ENCODE results near the gene IL1RAPL1.
"Not testable (repeated sequence)": the region's sequence is repeated elsewhere in the genome, so short reads cannot be mapped to it uniquely, and the experiment has no call there.

The IL1RAPL1 gene

GRCh38 chrX:29295987-29296680 lies 708.9 kb downstream of the IL1RAPL1 start:
- peaks cover 5% of the 10 kb centered on the region; the same call in 1 of the 2 replicates for H3K9me3 ChIP-seq (ENCODE audit: control insufficient read depth, insufficient read depth, low read depth, low read length)
- no peaks in the 10 kb centered on the region for H3K36me3 ChIP-seq (ENCODE audit: control insufficient read depth, insufficient read depth, low read length)
- 0 out of 2 replicates have a peak overlapping the region, but pooled peaks have one; percentile 26 for H3K27ac ChIP-seq (ENCODE audit: low read depth, low read length)
- no peak overlapping the region for H3K9ac ChIP-seq (ENCODE audit: low read length)
- H3K4me1 ChIP-seq (ENCODE audit: control insufficient read depth, insufficient read depth, low read length) = peaks cover 19% of the 10 kb centered on the region
- H3K4me3 ChIP-seq (ENCODE audit: low read depth, low read length) = no peak overlapping the region
- no peaks in the 10 kb centered on the region; the same call in 1 of the 2 replicates for H3K27me3 ChIP-seq (ENCODE audit: control insufficient read depth, insufficient read depth, low read length)

- Histone ChIP-seq H3K27me3 (ENCODE audit: control insufficient read depth, insufficient read depth, low read length) (peaks cover 5% of the 10 kb centered on the region; the same call in 1 of the 2 replicates), H3K4me3 (ENCODE audit: low read depth, low read length) (no peak overlapping the region), H3K9ac (ENCODE audit: low read length) (no peak overlapping the region), H3K27ac (ENCODE audit: low read depth, low read length) (0 out of 2 replicates have a peak overlapping the region, but pooled peaks have one; percentile 26), H3K9me3 (ENCODE audit: control insufficient read depth, insufficient read depth, low read depth, low read length) (peaks cover 5% of the 10 kb centered on the region; the same call in 1 of the 2 replicates), H3K36me3 (ENCODE audit: control insufficient read depth, insufficient read depth, low read length) (no peaks in the 10 kb centered on the region), H3K4me1 (ENCODE audit: control insufficient read depth, insufficient read depth, low read length) (peaks cover 19% of the 10 kb centered on the region)
These were observed 710.0 kb downstream of the IL1RAPL1 start for GRCh38 chrX:29297171-29297800.

- H3K27ac ChIP-seq (ENCODE audit: low read depth, low read length) = no peak overlapping the region
- H3K9me3 ChIP-seq (ENCODE audit: control insufficient read depth, insufficient read depth, low read depth, low read length) = peaks cover 5% of the 10 kb centered on the region; the same call in 1 of the 2 replicates
- H3K36me3 ChIP-seq (ENCODE audit: control insufficient read depth, insufficient read depth, low read length) = no peaks in the 10 kb centered on the region
- no peak overlapping the region for H3K4me3 ChIP-seq (ENCODE audit: low read depth, low read length)
- H3K27me3 ChIP-seq (ENCODE audit: control insufficient read depth, insufficient read depth, low read length) = peaks cover 15% of the 10 kb centered on the region; the same call in 1 of the 2 replicates
- H3K4me1 ChIP-seq (ENCODE audit: control insufficient read depth, insufficient read depth, low read length) = peaks cover 19% of the 10 kb centered on the region
- H3K9ac ChIP-seq (ENCODE audit: low read length) = no peak overlapping the region
These were observed 712.4 kb downstream of the IL1RAPL1 start for GRCh38 chrX:29299684-29300083.

GRCh38 chrX:29308726-29309125 lies 721.5 kb downstream of the IL1RAPL1 start:
- Histone ChIP-seq H3K9me3 (ENCODE audit: control insufficient read depth, insufficient read depth, low read depth, low read length) (no peaks in the 10 kb centered on the region), H3K4me3 (ENCODE audit: low read depth, low read length) (peak overlapping the region; percentile 21; the same call in 1 of the 2 replicates), H3K9ac (ENCODE audit: low read length) (peak overlapping the region; percentile 28), H3K27ac (ENCODE audit: low read depth, low read length) (peak overlapping the region; percentile 83), H3K4me1 (ENCODE audit: control insufficient read depth, insufficient read depth, low read length) (peaks cover 27% of the 10 kb centered on the region), H3K36me3 (ENCODE audit: control insufficient read depth, insufficient read depth, low read length) (no peaks in the 10 kb centered on the region), H3K27me3 (ENCODE audit: control insufficient read depth, insufficient read depth, low read length) (peaks cover 9% of the 10 kb centered on the region; the same call in 1 of the 2 replicates)

GRCh38 chrX:29315931-29316330 lies 728.7 kb downstream of the IL1RAPL1 start:
- Histone ChIP-seq H3K9me3 (ENCODE audit: control insufficient read depth, insufficient read depth, low read depth, low read length) (no peaks in the 10 kb centered on the region), H3K9ac (ENCODE audit: low read length) (no peak overlapping the region), H3K4me3 (ENCODE audit: low read depth, low read length) (no peak overlapping the region), H3K4me1 (ENCODE audit: control insufficient read depth, insufficient read depth, low read length) (peaks cover 19% of the 10 kb centered on the region), H3K36me3 (ENCODE audit: control insufficient read depth, insufficient read depth, low read length) (no peaks in the 10 kb centered on the region), H3K27ac (ENCODE audit: low read depth, low read length) (no peak overlapping the region), H3K27me3 (ENCODE audit: control insufficient read depth, insufficient read depth, low read length) (no peaks in the 10 kb centered on the region; the same call in 1 of the 2 replicates)

- no peak overlapping the region for H3K9ac ChIP-seq (ENCODE audit: low read length)
- H3K9me3 ChIP-seq (ENCODE audit: control insufficient read depth, insufficient read depth, low read depth, low read length) = no peaks in the 10 kb centered on the region
- no peaks in the 10 kb centered on the region; the same call in 1 of the 2 replicates for H3K27me3 ChIP-seq (ENCODE audit: control insufficient read depth, insufficient read depth, low read length)
- no peak overlapping the region for H3K27ac ChIP-seq (ENCODE audit: low read depth, low read length)
- no peaks in the 10 kb centered on the region for H3K36me3 ChIP-seq (ENCODE audit: control insufficient read depth, insufficient read depth, low read length)
- H3K4me1 ChIP-seq (ENCODE audit: control insufficient read depth, insufficient read depth, low read length) = peaks cover 19% of the 10 kb centered on the region
- H3K4me3 ChIP-seq (ENCODE audit: low read depth, low read length) = no peak overlapping the region
These were observed 730.8 kb downstream of the IL1RAPL1 start for GRCh38 chrX:29318012-29318411.

GRCh38 chrX:29332429-29332828 lies 745.2 kb downstream of the IL1RAPL1 start:
- not testable (repeated sequence) for H3K9me3 ChIP-seq (ENCODE audit: control insufficient read depth, insufficient read depth, low read depth, low read length); H3K9ac ChIP-seq (ENCODE audit: low read length); H3K4me1 ChIP-seq (ENCODE audit: control insufficient read depth, insufficient read depth, low read length); H3K36me3 ChIP-seq (ENCODE audit: control insufficient read depth, insufficient read depth, low read length); H3K4me3 ChIP-seq (ENCODE audit: low read depth, low read length); H3K27me3 ChIP-seq (ENCODE audit: control insufficient read depth, insufficient read depth, low read length); H3K27ac ChIP-seq (ENCODE audit: low read depth, low read length)

GRCh38 chrX:29333091-29333490 lies 745.8 kb downstream of the IL1RAPL1 start:
- H3K4me3 ChIP-seq (ENCODE audit: low read depth, low read length); H3K4me1 ChIP-seq (ENCODE audit: control insufficient read depth, insufficient read depth, low read length); H3K36me3 ChIP-seq (ENCODE audit: control insufficient read depth, insufficient read depth, low read length); H3K27ac ChIP-seq (ENCODE audit: low read depth, low read length); H3K9me3 ChIP-seq (ENCODE audit: control insufficient read depth, insufficient read depth, low read depth, low read length); H3K9ac ChIP-seq (ENCODE audit: low read length); H3K27me3 ChIP-seq (ENCODE audit: control insufficient read depth, insufficient read depth, low read length): not testable (repeated sequence)

- H3K27me3 ChIP-seq (ENCODE audit: control insufficient read depth, insufficient read depth, low read length) = peaks cover 3% of the 10 kb centered on the region; the same call in 1 of the 2 replicates
- H3K9ac ChIP-seq (ENCODE audit: low read length) = no peak overlapping the region
- H3K4me3 ChIP-seq (ENCODE audit: low read depth, low read length) = no peak overlapping the region
- no peaks in the 10 kb centered on the region for H3K36me3 ChIP-seq (ENCODE audit: control insufficient read depth, insufficient read depth, low read length)
- no peaks in the 10 kb centered on the region for H3K9me3 ChIP-seq (ENCODE audit: control insufficient read depth, insufficient read depth, low read depth, low read length)
- H3K4me1 ChIP-seq (ENCODE audit: control insufficient read depth, insufficient read depth, low read length) = no peaks in the 10 kb centered on the region
- no peak overlapping the region for H3K27ac ChIP-seq (ENCODE audit: low read depth, low read length)
These were observed 761.0 kb downstream of the IL1RAPL1 start for GRCh38 chrX:29348288-29348687.

- peaks cover 11% of the 10 kb centered on the region for H3K4me1 ChIP-seq (ENCODE audit: control insufficient read depth, insufficient read depth, low read length)
These were observed 772.0 kb downstream of the IL1RAPL1 start for GRCh38 chrX:29359276-29359675.

GRCh38 chrX:29374765-29375164 lies 787.5 kb downstream of the IL1RAPL1 start:
- not testable (repeated sequence) for H3K4me1 ChIP-seq (ENCODE audit: control insufficient read depth, insufficient read depth, low read length); H3K4me3 ChIP-seq (ENCODE audit: low read depth, low read length); H3K36me3 ChIP-seq (ENCODE audit: control insufficient read depth, insufficient read depth, low read length); H3K27ac ChIP-seq (ENCODE audit: low read depth, low read length); H3K27me3 ChIP-seq (ENCODE audit: control insufficient read depth, insufficient read depth, low read length); H3K9ac ChIP-seq (ENCODE audit: low read length); H3K9me3 ChIP-seq (ENCODE audit: control insufficient read depth, insufficient read depth, low read depth, low read length)

More at GRCh38 chrX:29359276-29359675, 772.0 kb downstream of the IL1RAPL1 start:
- Histone ChIP-seq H3K4me3 (ENCODE audit: low read depth, low read length) (no peak overlapping the region), H3K27me3 (ENCODE audit: control insufficient read depth, insufficient read depth, low read length) (no peaks in the 10 kb centered on the region; the same call in 1 of the 2 replicates), H3K36me3 (ENCODE audit: control insufficient read depth, insufficient read depth, low read length) (no peaks in the 10 kb centered on the region), H3K27ac (ENCODE audit: low read depth, low read length) (no peak overlapping the region), H3K9ac (ENCODE audit: low read length) (no peak overlapping the region), H3K9me3 (ENCODE audit: control insufficient read depth, insufficient read depth, low read depth, low read length) (no peaks in the 10 kb centered on the region)

Measured in HUES6 (cell line).